GM21526 (cell line): ENCODE data around the gene SGCE.
"Not testable (repeated sequence)": the region's sequence is repeated elsewhere in the genome, so short reads cannot be mapped to it uniquely, and the experiment has no call there.

Experiments used
- ATAC-seq: cut with Tn5 transposase; IDR thresholded peaks from one replicate; pipeline ENCODE4 v1.9.1; 2021; ENCODE audit warnings: moderate library complexity; ENCODE audit not compliant: unreplicated experiment, low FRiP score

SGCE gene

GRCh38 chr7:94655848-94656657 is at the start of gene SGCE:
Gene SGCE, minus strand, starts transcription at chr7:94656133. Its CDS starts 35 bp downstream, at chr7:94656098.
- ATAC-seq = no peak

- not testable (repeated sequence) for ATAC-seq
Observed at GRCh38 chr7:94705155-94706021, 49.5 kb upstream of the SGCE start.

GRCh38 chr7:94701555-94701973 is 45.6 kb upstream of the SGCE start:
- no peak for ATAC-seq

- ATAC-seq = no peak
Observed at GRCh38 chr7:94700926-94701554, 45.1 kb upstream of the SGCE start.

GRCh38 chr7:94698275-94698674 is 42.3 kb upstream of the SGCE start:
- no peak for ATAC-seq

GRCh38 chr7:94697035-94697974 is 41.4 kb upstream of the SGCE start:
- no peak for ATAC-seq

- no peak for ATAC-seq
Observed at GRCh38 chr7:94687810-94688209, 31.9 kb upstream of the SGCE start.

GRCh38 chr7:94687076-94687475 is 31.1 kb upstream of the SGCE start:
- no peak for ATAC-seq

- ATAC-seq = no peak
Observed at GRCh38 chr7:94683066-94683465, 27.1 kb upstream of the SGCE start.

- ATAC-seq = no peak
Observed at GRCh38 chr7:94679358-94679757, 23.4 kb upstream of the SGCE start.

- ATAC-seq = no peak
Observed at GRCh38 chr7:94676431-94676830, 20.5 kb upstream of the SGCE start.

- ATAC-seq = no peak
Observed at GRCh38 chr7:94675356-94675755, 19.4 kb upstream of the SGCE start.

GRCh38 chr7:94671444-94672235 is 15.7 kb upstream of the SGCE start:
- no peak for ATAC-seq

GRCh38 chr7:94669773-94670495 is 14.0 kb upstream of the SGCE start:
- no peak for ATAC-seq

- peak; percentile 80 for ATAC-seq
Observed at GRCh38 chr7:94666879-94667587, 11.1 kb upstream of the SGCE start.

GRCh38 chr7:94665426-94665825 is 9.5 kb upstream of the SGCE start:
- no peak for ATAC-seq

- ATAC-seq = no peak
Observed at GRCh38 chr7:94664023-94664422, 8.1 kb upstream of the SGCE start.

- no peak for ATAC-seq
Observed at GRCh38 chr7:94662548-94662947, 6.6 kb upstream of the SGCE start.
